Neural cell (in vitro differentiated cells): ENCODE data around the gene GABRG3. TPM values are rescaled to one million over a fixed set of nuclear protein-coding genes. Genes with fewer than 3 reads are reported as not detected.

ENCODE experiments used
- H2AFZ ChIP-seq: fragments of 200-600, 300-800 bp; sonication (generic), shearing (Covaris generic); 2 replicates; pipeline ENCODE4 v1.6.0; 2014; ENCODE audit warnings: low read depth, mild to moderate bottlenecking, antibody characterized with exemption, low read length, moderate library complexity
- H3F3A ChIP-seq: fragments of 200-600 bp; shearing (Covaris generic); 2 replicates; pipeline ENCODE4 v1.6.1; 2016; ENCODE audit warnings: mild to moderate bottlenecking, moderate library complexity, mixed read lengths, antibody characterized with exemption, low read length; ENCODE audit not compliant: insufficient read depth, poor library complexity, severe bottlenecking
- H3K27ac ChIP-seq: fragments of 200-600, 300-800 bp; sonication (generic), shearing (Covaris generic); 2 replicates; pipeline ENCODE4 v1.5.1; 2014; ENCODE audit warnings: mild to moderate bottlenecking, low read length, moderate library complexity
- H3K27me3 ChIP-seq: fragments of 300-800, 200-600 bp; sonication (generic), shearing (Covaris generic); 2 replicates; pipeline ENCODE4 v1.6.0; 2014; ENCODE audit warnings: mild to moderate bottlenecking, low read depth, low read length, moderate library complexity; ENCODE audit not compliant: insufficient read depth
- H3K36me3 ChIP-seq: fragments of 300-800, 200-600 bp; sonication (generic), shearing (Covaris generic); 2 replicates; pipeline ENCODE4 v1.5.1; 2014; ENCODE audit warnings: mild to moderate bottlenecking, antibody characterized with exemption, low read length, moderate library complexity; ENCODE audit not compliant: insufficient read depth
- H3K4me2 ChIP-seq: fragments of 300-800, 200-600 bp; sonication (generic), shearing (Covaris generic); 2 replicates; pipeline ENCODE4 v1.6.0; 2014; ENCODE audit warnings: mild to moderate bottlenecking, low read length
- H3K4me3 ChIP-seq: fragments of 300-800, 200-600 bp; sonication (generic), shearing (Covaris generic); 2 replicates; pipeline ENCODE4 v1.5.1; 2014; ENCODE audit warnings: mild to moderate bottlenecking, low read length, moderate library complexity
- H3K79me2 ChIP-seq: fragments of 200-600 bp; shearing (Covaris generic); replicated peaks from 2 replicates; pipeline ENCODE4 v1.6.0; 2014; ENCODE audit warnings: mild to moderate bottlenecking, low read length, moderate library complexity; ENCODE audit not compliant: insufficient read depth
- H3K9ac ChIP-seq: fragments of 300-800, 200-600 bp; sonication (generic), shearing (Covaris generic); 2 replicates; pipeline ENCODE4 v1.6.1; 2016; ENCODE audit warnings: mild to moderate bottlenecking, low read length, mixed read lengths
- H3K9me2 ChIP-seq: fragments of 200-600 bp; shearing (Covaris generic); 2 replicates; pipeline ENCODE4 v1.6.1; 2016; ENCODE audit warnings: mild to moderate bottlenecking, low read length, mixed read lengths; ENCODE audit not compliant: insufficient read depth
- H3K9me3 ChIP-seq: fragments of 200-600, 300-800 bp; sonication (generic), shearing (Covaris generic); 2 replicates; pipeline ENCODE4 v1.6.1; 2016; ENCODE audit warnings: mild to moderate bottlenecking, mixed run types, low read length, moderate library complexity, mixed read lengths
- H4K20me1 ChIP-seq: fragments of 200-600 bp; shearing (Covaris generic); 2 replicates; pipeline ENCODE4 v1.6.1; 2016; ENCODE audit warnings: mild to moderate bottlenecking, mixed run types; ENCODE audit not compliant: insufficient read depth
- CTCF ChIP-seq: fragments of 450-650 bp; IDR thresholded peaks from 2 replicates; pipeline ENCODE4 v1.5.1; 2014; ENCODE audit warnings: antibody characterized with exemption, mild to moderate bottlenecking, moderate library complexity; ENCODE audit not compliant: poor library complexity, severe bottlenecking
- EP300 ChIP-seq: fragments of 450-650 bp; conservative IDR thresholded peaks from 2 replicates; pipeline ENCODE4 v1.6.1; 2014; ENCODE audit warnings: antibody characterized with exemption, mild to moderate bottlenecking, moderate library complexity; ENCODE audit not compliant: poor library complexity, severe bottlenecking
- EZH2 ChIP-seq: fragments of 200-600, 300-800 bp; shearing (Covaris generic), sonication (generic); IDR thresholded peaks from 2 replicates; pipeline ENCODE4 v1.6.1; 2014; ENCODE audit warnings: antibody characterized with exemption, low read length, borderline replicate concordance, mild to moderate bottlenecking; ENCODE audit not compliant: insufficient read depth, poor library complexity, severe bottlenecking
- MXI1 ChIP-seq: fragments of 450-650 bp; conservative IDR thresholded peaks from 2 replicates; pipeline ENCODE4 v1.6.1; 2014; ENCODE audit warnings: antibody characterized with exemption, mild to moderate bottlenecking; ENCODE audit not compliant: poor library complexity, severe bottlenecking
- POLR2AphosphoS5 ChIP-seq: IDR thresholded peaks from 2 replicates; pipeline ENCODE4 v1.6.1; 2012
- RAD21 ChIP-seq: fragments of 450-650 bp; conservative IDR thresholded peaks from 2 replicates; pipeline ENCODE4 v1.6.1; 2014; ENCODE audit warnings: antibody characterized with exemption, mild to moderate bottlenecking, moderate library complexity
- REST ChIP-seq: IDR thresholded peaks from 2 replicates; pipeline ENCODE4 v1.6.1; 2012; ENCODE audit warnings: borderline replicate concordance
- SMC3 ChIP-seq: fragments of 450-650 bp; conservative IDR thresholded peaks from 2 replicates; pipeline ENCODE4 v1.6.1; 2014; ENCODE audit warnings: antibody characterized with exemption, mild to moderate bottlenecking, moderate library complexity; ENCODE audit not compliant: poor library complexity
- TAF1 ChIP-seq: IDR thresholded peaks from 2 replicates; pipeline ENCODE4 v1.6.1; 2012; ENCODE audit warnings: low read depth
- polyA plus RNA-seq: library from polyadenylated mRNA; depleted of rRNA; stranded (reverse); fragments of >200 nt; gene quantifications from 2 replicates; pipeline ENCODE4 v1.2.3, GENCODE V29; 2014

The GABRG3 gene
- polyA plus RNA-seq, 1 donor from 2014 or later = 1.2 TPM

GRCh38 chr15:26972636-26973035 lies 1.7 kb downstream of the GABRG3 start:
- TF ChIP-seq MXI1 (no peak), EP300 (no peak), EZH2 (no peak), REST (no peak), RAD21 (no peak), POLR2AphosphoS5 (no peak), SMC3 (no peak), TAF1 (no peak), CTCF (no peak)
- Histone ChIP-seq H3K27ac (no peak overlapping the region), H3K9me2 (no peaks in the 10 kb centered on the region), H2AFZ (no peak overlapping the region), H3K4me2 (no peak overlapping the region), H3K79me2 (no peaks in the 10 kb centered on the region), H3K27me3 (peaks cover 16% of the 10 kb centered on the region), H3K4me3 (peak overlapping the region; percentile 70), H3K36me3 (no peaks in the 10 kb centered on the region), H3K9me3 (no peaks in the 10 kb centered on the region), H3K9ac (no peak overlapping the region), H4K20me1 (no peaks in the 10 kb centered on the region), H3F3A (no peaks in the 10 kb centered on the region)

GRCh38 chr15:26974120-26974780 lies 3.3 kb downstream of the GABRG3 start:
- Histone ChIP-seq H3K36me3 (no peaks in the 10 kb centered on the region), H3K27ac (no peak overlapping the region), H3K9me3 (no peaks in the 10 kb centered on the region), H2AFZ (no peak overlapping the region), H3K9me2 (no peaks in the 10 kb centered on the region), H3K9ac (no peak overlapping the region), H3K4me3 (no peak overlapping the region), H4K20me1 (no peaks in the 10 kb centered on the region), H3K79me2 (no peaks in the 10 kb centered on the region), H3F3A (no peaks in the 10 kb centered on the region), H3K27me3 (peaks cover 14% of the 10 kb centered on the region), H3K4me2 (no peak overlapping the region)
- TF ChIP-seq REST = no peak
- peak; percentile 78 for TF ChIP-seq CTCF
- no peak for TF ChIP-seq TAF1
- TF ChIP-seq MXI1 = no peak
- no peak for TF ChIP-seq EZH2
- peak; percentile 80 for TF ChIP-seq SMC3
- TF ChIP-seq EP300 = no peak
- no peak for TF ChIP-seq POLR2AphosphoS5
- peak; percentile 79 for TF ChIP-seq RAD21
